Smooth muscle cell (in vitro differentiated cells): ENCODE results near the gene GOLGA8B. TPM values are rescaled to one million over a fixed set of nuclear protein-coding genes. Genes with fewer than 3 reads are reported as not detected.

ENCODE experiments used
- DNase-seq: peaks from one replicate; lab custom pipeline; 2025; ENCODE audit not compliant: unreplicated experiment; lab: John Stamatoyannopoulos, UW
- H2AFZ ChIP-seq: fragments of 200-600 bp; sonication (generic); 2 replicates; pipeline ENCODE4 v1.6.0; 2016; ENCODE audit warnings: antibody characterized with exemption, low read depth, mild to moderate bottlenecking
- H3F3A ChIP-seq: fragments of 200-600 bp; sonication (generic); 2 replicates; pipeline ENCODE4 v1.6.0; 2017; ENCODE audit warnings: antibody characterized with exemption, low read depth
- H3K27ac ChIP-seq: fragments of 200-600 bp; sonication (generic); 2 replicates; pipeline ENCODE4 v1.5.1; 2016; ENCODE audit warnings: low read depth, mild to moderate bottlenecking
- H3K27me3 ChIP-seq: fragments of 200-600 bp; sonication (generic); 2 replicates; pipeline ENCODE4 v1.6.1; 2016; ENCODE audit warnings: low read depth, mild to moderate bottlenecking
- H3K36me3 ChIP-seq: fragments of 200-600 bp; sonication (generic); 2 replicates; pipeline ENCODE4 v1.5.1; 2016; ENCODE audit warnings: low read depth
- H3K4me1 ChIP-seq: fragments of 200-600 bp; sonication (generic); 2 replicates; pipeline ENCODE4 v1.5.1; 2016; ENCODE audit warnings: low read depth
- H3K4me2 ChIP-seq: fragments of 200-600 bp; sonication (generic); 2 replicates; pipeline ENCODE4 v1.6.0; 2016; ENCODE audit warnings: mild to moderate bottlenecking
- H3K4me3 ChIP-seq: fragments of 200-600 bp; sonication (generic); 2 replicates; pipeline ENCODE4 v1.5.1; 2016; ENCODE audit warnings: mild to moderate bottlenecking
- H3K79me2 ChIP-seq: fragments of 200-600 bp; sonication (generic); 2 replicates; pipeline ENCODE4 v1.6.0; 2016; ENCODE audit warnings: low read depth, mild to moderate bottlenecking
- H3K9ac ChIP-seq: fragments of 200-600 bp; sonication (generic); 2 replicates; pipeline ENCODE4 v1.6.0; 2016; ENCODE audit warnings: low read depth
- H3K9me3 ChIP-seq: fragments of 200-600 bp; sonication (generic); replicated peaks from 2 replicates; pipeline ENCODE4 v1.5.1; 2016; ENCODE audit warnings: low read depth
- H4K20me1 ChIP-seq: fragments of 200-600 bp; sonication (generic); 2 replicates; pipeline ENCODE4 v1.6.0; 2016; ENCODE audit warnings: low read depth
- WGBS: methylation state at CpG from one replicate; pipeline ENCODE4 v1.1.7; 2016; ENCODE audit warnings: low lambda C conversion rate; 5-methylcytosine and 5-hydroxymethylcytosine counted together
- polyA plus RNA-seq: library from polyadenylated mRNA; unstranded; fragments of >200 nt; fragmentation: Nextera tagmentation; extraction: Ambion mirVana; gene quantifications from 2 replicates; pipeline ENCODE4 v1.2.1, GENCODE V29; 2016
- total RNA-seq: library from RNA; depleted of rRNA; stranded (reverse); fragments of >200 nt; gene quantifications from 2 replicates; pipeline ENCODE4 v1.2.3, GENCODE V29; 2014
- TF ChIP-seq, protein P1 (sequence below): fragments of 200-600 bp; sonication (generic); IDR thresholded peaks from 2 replicates; pipeline ENCODE4 v1.5.1; 2017; ENCODE audit warnings: borderline replicate concordance, mild to moderate bottlenecking, antibody characterized with exemption; ENCODE audit not compliant: insufficient read depth, poor library complexity, severe bottlenecking

Gene GOLGA8B
- total and polyA plus RNA-seq, 2 experiments from 2014 or later: 23.0 to 31.4 TPM

- no peaks in the 10 kb centered on the region for H4K20me1 ChIP-seq
- H2AFZ ChIP-seq: no peak overlapping the region
- H3K79me2 ChIP-seq: no peaks in the 10 kb centered on the region
- H3K36me3 ChIP-seq: no peaks in the 10 kb centered on the region
- H3F3A ChIP-seq: peaks cover 5% of the 10 kb centered on the region
- peaks cover 6% of the 10 kb centered on the region for H3K4me1 ChIP-seq
- no peak overlapping the region for H3K4me3 ChIP-seq
- no peak overlapping the region for H3K4me2 ChIP-seq
- H3K9ac ChIP-seq: no peak overlapping the region
- no peak overlapping the region for H3K27ac ChIP-seq
- H3K9me3 ChIP-seq: no peaks in the 10 kb centered on the region
- no peak for DNase-seq
- 68% methylated on average over 12 of the region's 12 CpGs for WGBS
- TF ChIP-seq, protein P1, sequence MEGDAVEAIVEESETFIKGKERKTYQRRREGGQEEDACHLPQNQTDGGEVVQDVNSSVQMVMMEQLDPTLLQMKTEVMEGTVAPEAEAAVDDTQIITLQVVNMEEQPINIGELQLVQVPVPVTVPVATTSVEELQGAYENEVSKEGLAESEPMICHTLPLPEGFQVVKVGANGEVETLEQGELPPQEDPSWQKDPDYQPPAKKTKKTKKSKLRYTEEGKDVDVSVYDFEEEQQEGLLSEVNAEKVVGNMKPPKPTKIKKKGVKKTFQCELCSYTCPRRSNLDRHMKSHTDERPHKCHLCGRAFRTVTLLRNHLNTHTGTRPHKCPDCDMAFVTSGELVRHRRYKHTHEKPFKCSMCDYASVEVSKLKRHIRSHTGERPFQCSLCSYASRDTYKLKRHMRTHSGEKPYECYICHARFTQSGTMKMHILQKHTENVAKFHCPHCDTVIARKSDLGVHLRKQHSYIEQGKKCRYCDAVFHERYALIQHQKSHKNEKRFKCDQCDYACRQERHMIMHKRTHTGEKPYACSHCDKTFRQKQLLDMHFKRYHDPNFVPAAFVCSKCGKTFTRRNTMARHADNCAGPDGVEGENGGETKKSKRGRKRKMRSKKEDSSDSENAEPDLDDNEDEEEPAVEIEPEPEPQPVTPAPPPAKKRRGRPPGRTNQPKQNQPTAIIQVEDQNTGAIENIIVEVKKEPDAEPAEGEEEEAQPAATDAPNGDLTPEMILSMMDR: no peak
- peaks cover 21% of the 10 kb centered on the region for H3K27me3 ChIP-seq
Observed at GRCh38 chr15:34609102-34610057, 25.9 kb upstream of the GOLGA8B start.

- H3K27me3 ChIP-seq: peaks cover 22% of the 10 kb centered on the region
- no peak overlapping the region for H2AFZ ChIP-seq
- peaks cover 6% of the 10 kb centered on the region for H3K4me1 ChIP-seq
Observed at GRCh38 chr15:34608517-34608916, 25.1 kb upstream of the GOLGA8B start.

GRCh38 chr15:34607832-34608231, 24.4 kb upstream of the GOLGA8B start:
- peaks cover 5% of the 10 kb centered on the region for H3F3A ChIP-seq
- DNase-seq: no peak
- peaks cover 22% of the 10 kb centered on the region for H3K27me3 ChIP-seq
- H3K9me3 ChIP-seq: no peaks in the 10 kb centered on the region
- no peak overlapping the region for H3K27ac ChIP-seq
- no peak overlapping the region for H2AFZ ChIP-seq
- no peaks in the 10 kb centered on the region for H4K20me1 ChIP-seq
- no peak overlapping the region for H3K9ac ChIP-seq
- peaks cover 6% of the 10 kb centered on the region for H3K4me1 ChIP-seq
- no peaks in the 10 kb centered on the region for H3K36me3 ChIP-seq
- TF ChIP-seq, protein P1: no peak
- peak overlapping the region; percentile 72 for H3K4me2 ChIP-seq
- no peak overlapping the region for H3K4me3 ChIP-seq
- H3K79me2 ChIP-seq: no peaks in the 10 kb centered on the region

More at GRCh38 chr15:34608517-34608916, 25.1 kb upstream of the GOLGA8B start:
- Histone ChIP-seq H4K20me1 (no peaks in the 10 kb centered on the region), H3K9ac (no peak overlapping the region), H3K27ac (no peak overlapping the region), H3K9me3 (no peaks in the 10 kb centered on the region), H3K36me3 (no peaks in the 10 kb centered on the region), H3K4me3 (no peak overlapping the region), H3K79me2 (no peaks in the 10 kb centered on the region), H3K4me2 (no peak overlapping the region), H3F3A (peaks cover 5% of the 10 kb centered on the region)
- WGBS: 83% methylated on average over 1 of the region's 1 CpG
- no peak for DNase-seq
- TF ChIP-seq, protein P1: no peak
